GM18858 (cell line): ENCODE measurements around the gene ACSL4.

Experiments
- ATAC-seq: cut with Tn5 transposase; IDR thresholded peaks from one replicate; pipeline ENCODE4 v1.9.1; 2021; ENCODE audit not compliant: unreplicated experiment

ACSL4 gene

GRCh38 chrX:109622270-109622669, 110.8 kb downstream of the ACSL4 start:
- ATAC-seq = no peak

DNA sequence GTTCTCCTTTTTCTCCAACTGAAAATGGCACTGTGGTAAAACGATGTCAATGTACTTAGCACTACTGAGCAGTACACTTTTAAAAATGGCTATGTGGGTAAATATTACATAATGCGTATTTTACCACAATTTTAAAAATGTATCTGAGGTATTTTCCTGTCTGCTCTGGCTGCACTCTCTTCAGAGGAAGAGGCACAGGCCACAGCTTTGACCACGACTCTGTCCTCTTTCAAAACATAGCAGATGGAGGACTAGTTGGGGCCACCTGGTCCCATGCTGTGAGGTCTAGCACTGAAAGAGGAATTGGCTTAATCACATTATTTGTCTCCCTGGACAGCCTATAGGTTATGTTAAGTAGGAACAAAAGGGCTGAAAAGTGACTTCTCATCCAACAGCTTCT, 113.3 kb downstream of the ACSL4 start:
- ATAC-seq = no peak

- no peak for ATAC-seq
Observed at GRCh38 chrX:109614951-109615350, 118.1 kb downstream of the ACSL4 start.

DNA sequence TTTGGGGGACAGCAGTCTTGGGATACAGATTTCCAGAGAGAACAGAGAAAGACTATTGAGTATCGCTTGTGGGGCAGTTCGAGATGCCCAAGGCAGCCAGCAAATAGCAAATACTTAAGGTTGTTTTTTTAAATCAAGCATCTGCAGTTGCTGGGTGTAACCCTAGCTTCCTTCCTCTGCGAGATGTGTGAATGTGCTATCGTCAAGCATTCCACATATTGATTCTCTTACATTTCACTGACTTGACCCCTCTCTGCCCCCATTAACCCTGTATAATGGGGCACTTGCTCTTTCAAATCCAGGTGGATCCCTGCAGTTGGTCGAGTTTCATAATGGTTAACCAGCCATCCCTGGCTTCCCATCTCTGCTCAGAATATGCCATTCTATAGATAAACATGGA, 131.6 kb downstream of the ACSL4 start:
- ATAC-seq = no peak

DNA sequence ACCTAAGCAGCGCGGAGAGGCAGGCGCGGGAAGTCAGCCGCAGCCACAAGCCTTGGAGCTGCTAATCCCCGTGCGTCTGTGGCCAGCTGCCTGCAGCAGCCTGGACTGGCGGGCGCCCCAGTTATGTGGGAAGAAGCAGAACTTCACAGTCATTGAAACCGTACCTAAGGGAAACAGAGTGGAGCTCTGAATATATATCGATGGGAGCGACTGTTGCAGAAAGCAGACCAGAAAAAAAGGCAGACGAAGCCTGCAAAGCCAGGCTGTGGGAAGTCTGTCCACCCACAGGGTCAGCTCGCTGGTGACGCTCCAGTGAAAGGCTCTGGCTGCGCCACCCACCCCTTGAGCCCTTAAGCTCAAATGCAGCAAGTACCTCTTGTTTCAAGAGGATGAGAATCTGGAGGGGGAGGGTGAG, 132.8 kb downstream of the ACSL4 start:
- no peak for ATAC-seq

DNA sequence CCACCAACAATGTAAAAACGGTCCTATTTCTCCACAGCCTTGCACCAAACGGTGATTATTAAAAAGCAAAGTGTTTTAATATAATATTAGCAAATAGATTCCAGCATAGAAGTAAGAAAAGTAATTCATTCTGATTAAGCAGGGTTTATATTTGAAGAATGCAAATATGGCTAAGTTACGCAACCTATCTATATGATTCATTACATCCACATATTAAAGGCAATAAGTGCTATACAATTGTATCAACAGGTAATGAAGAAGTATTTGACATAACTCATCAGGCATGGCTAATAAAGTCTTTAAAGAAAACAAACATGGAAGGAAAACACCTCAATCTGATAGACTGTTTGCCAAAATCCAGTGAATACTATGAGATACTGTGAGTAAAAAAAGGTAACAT, 137.0 kb downstream of the ACSL4 start:
- ATAC-seq = no peak
